PC-9 (cell line): ENCODE measurements around the gene TMEM42. TPM values are rescaled to one million over a fixed set of nuclear protein-coding genes. Genes with fewer than 3 reads are reported as not detected.

Experiments used
- BruUV-seq: library from RNA; stranded (reverse); fragments of 400-500 nt; replicated peaks from 2 replicates; lab custom pipeline; 2021; lab: Mats Ljungman, UMichigan
- CTCF ChIA-PET: fragments of 300-600 bp; sonication (Branson Sonifier 250); formaldehyde crosslinking; loops from one replicate; lab custom pipeline; 2022; ENCODE audit warnings: antibody characterized with exemption; lab: Charles Lee
- POLR2A ChIA-PET: fragments of 300-600 bp; sonication (Branson Sonifier 250); formaldehyde crosslinking; loops from one replicate; lab custom pipeline; 2022; ENCODE audit warnings: antibody characterized with exemption; ENCODE audit not compliant: unreplicated experiment; lab: Charles Lee
- DNase-seq, 2 experiments: peaks; one replicate each; pipeline versions ENCODE4 v3.0.0 to v3.0.0-alpha.2; 2015 to 2022; ENCODE audit warnings: mixed read lengths in 1 of 2
- H2AFZ ChIP-seq: fragments of 200-600 bp; sonication (generic); 2 replicates; pipeline ENCODE4 v1.8.1; 2017; ENCODE audit warnings: antibody characterized with exemption
- H3F3A ChIP-seq: fragments of 200-600 bp; sonication (generic); 2 replicates; pipeline ENCODE4 v1.8.1; 2017; ENCODE audit warnings: antibody characterized with exemption, mild to moderate bottlenecking, low read depth; ENCODE audit not compliant: insufficient read depth
- H3K27ac ChIP-seq: fragments of 200-600 bp; sonication (generic); 2 replicates; pipeline ENCODE4 v1.6.1; 2016; ENCODE audit warnings: mixed run types
- H3K27me3 ChIP-seq: fragments of 200-600 bp; sonication (generic); 2 replicates; pipeline ENCODE4 v1.6.1; 2016; ENCODE audit warnings: low read depth, mixed run types; ENCODE audit not compliant: insufficient read depth
- H3K36me3 ChIP-seq: fragments of 200-600 bp; sonication (generic); 2 replicates; pipeline ENCODE4 v1.6.1; 2016; ENCODE audit warnings: low read depth, mixed run types
- H3K4me1 ChIP-seq: fragments of 200-600 bp; sonication (generic); replicated peaks from 2 replicates; pipeline ENCODE4 v1.6.1; 2016; ENCODE audit warnings: mixed run types; ENCODE audit not compliant: insufficient read depth
- H3K4me2 ChIP-seq: fragments of 200-600 bp; sonication (generic); 2 replicates; pipeline ENCODE4 v1.6.1; 2017; ENCODE audit warnings: mixed run types
- H3K4me3 ChIP-seq: fragments of 200-600 bp; sonication (generic); 2 replicates; pipeline ENCODE4 v1.6.1; 2016; ENCODE audit warnings: mixed run types
- H3K79me2 ChIP-seq: fragments of 200-600 bp; sonication (generic); 2 replicates; pipeline ENCODE4 v1.6.1; 2017; ENCODE audit warnings: low read depth, mixed run types
- H3K9me2 ChIP-seq: fragments of 200-600 bp; sonication (generic); 2 replicates; pipeline ENCODE4 v1.8.1; 2017; ENCODE audit warnings: mild to moderate bottlenecking; ENCODE audit not compliant: insufficient read depth
- H3K9me3 ChIP-seq: fragments of 200-600 bp; sonication (generic); 2 replicates; pipeline ENCODE4 v1.8.1; 2016; ENCODE audit warnings: low read depth; ENCODE audit not compliant: insufficient read depth
- H4K20me1 ChIP-seq: fragments of 200-600 bp; sonication (generic); 2 replicates; pipeline ENCODE4 v1.8.1; 2017; ENCODE audit not compliant: insufficient read depth
- EZH2 ChIP-seq: fragments of 200-600 bp; sonication (generic); IDR thresholded peaks from 2 replicates; pipeline ENCODE4 v1.8.0; 2017; ENCODE audit warnings: antibody characterized with exemption, low read depth
- intact Hi-C: fragments of 100-400 bp; cut with micrococcal nuclease; formaldehyde crosslinking; loops from one replicate; pipeline ENCODE4 v1.10.0; 2022; ENCODE audit not compliant: unreplicated experiment
- total RNA-seq: library from RNA; stranded (reverse); gene quantifications from 2 replicates; pipeline ENCODE4 v1.2.3, GENCODE V29; 2021
- TF ChIP-seq, protein P1 (sequence below): fragments of 200-600 bp; sonication (generic); conservative IDR thresholded peaks from 2 replicates; pipeline ENCODE4 v1.6.1; 2017; ENCODE audit warnings: mixed run types, antibody characterized with exemption, mild to moderate bottlenecking, moderate library complexity

Gene TMEM42
- total RNA-seq, 1 experiment from 2014 or later: 18.2 TPM

DNA sequence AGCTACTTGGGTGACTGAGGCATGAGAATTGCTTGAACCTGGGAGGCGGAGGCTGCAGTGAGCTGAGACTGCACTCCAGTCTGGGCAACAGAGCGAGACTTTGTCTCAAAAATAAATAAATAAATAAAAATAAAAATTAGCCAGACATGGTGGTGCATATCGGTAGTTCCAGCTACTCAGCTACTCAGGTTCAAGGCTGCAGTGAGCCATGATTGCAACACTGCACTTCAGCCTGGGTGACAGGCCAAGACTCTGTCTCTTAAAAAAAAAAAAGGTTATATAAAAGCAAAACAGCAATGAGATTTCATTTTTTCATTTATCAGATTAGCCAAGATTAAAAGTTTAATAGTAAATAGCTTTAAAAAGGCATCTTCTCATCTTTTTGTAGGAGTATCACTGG, 15.6 kb downstream of the TMEM42 start:
- no TSS peak for BruUV-seq
- CTCF ChIA-PET: no interaction called here

GRCh38 chr3:44880284-44880683, 18.6 kb downstream of the TMEM42 start:
- Histone ChIP-seq H3K4me3 (no peak overlapping the region), H3K79me2 (no peaks in the 10 kb centered on the region), H4K20me1 (no peaks in the 10 kb centered on the region), H3K9me3 (0 out of 2 replicates have a peak, but pooled peaks cover 3% of the 10 kb centered on the region), H3F3A (peaks cover 25% of the 10 kb centered on the region; the same call in 1 of the 2 replicates), H3K27ac (no peak overlapping the region), H3K4me2 (no peak overlapping the region), H3K4me1 (peaks cover 24% of the 10 kb centered on the region), H3K36me3 (no peaks in the 10 kb centered on the region), H3K27me3 (no peaks in the 10 kb centered on the region), H2AFZ (no peak overlapping the region), H3K9me2 (no peaks in the 10 kb centered on the region)
- ChIA-PET CTCF (no interaction called here), POLR2A (interaction anchor here (0.6 kb wide), 1 partner anchor 1137 kb away, joined by 3 read pairs; no protein-coding TSS in a partner anchor)
- BruUV-seq: no TSS peak
- intact Hi-C loops: loop anchor here (10.0 kb wide), 1 partner anchor 765 kb away; no protein-coding TSS in a partner anchor
- DNase-seq: no peak
- no peak for TF ChIP-seq EZH2
- TF ChIP-seq, protein P1, sequence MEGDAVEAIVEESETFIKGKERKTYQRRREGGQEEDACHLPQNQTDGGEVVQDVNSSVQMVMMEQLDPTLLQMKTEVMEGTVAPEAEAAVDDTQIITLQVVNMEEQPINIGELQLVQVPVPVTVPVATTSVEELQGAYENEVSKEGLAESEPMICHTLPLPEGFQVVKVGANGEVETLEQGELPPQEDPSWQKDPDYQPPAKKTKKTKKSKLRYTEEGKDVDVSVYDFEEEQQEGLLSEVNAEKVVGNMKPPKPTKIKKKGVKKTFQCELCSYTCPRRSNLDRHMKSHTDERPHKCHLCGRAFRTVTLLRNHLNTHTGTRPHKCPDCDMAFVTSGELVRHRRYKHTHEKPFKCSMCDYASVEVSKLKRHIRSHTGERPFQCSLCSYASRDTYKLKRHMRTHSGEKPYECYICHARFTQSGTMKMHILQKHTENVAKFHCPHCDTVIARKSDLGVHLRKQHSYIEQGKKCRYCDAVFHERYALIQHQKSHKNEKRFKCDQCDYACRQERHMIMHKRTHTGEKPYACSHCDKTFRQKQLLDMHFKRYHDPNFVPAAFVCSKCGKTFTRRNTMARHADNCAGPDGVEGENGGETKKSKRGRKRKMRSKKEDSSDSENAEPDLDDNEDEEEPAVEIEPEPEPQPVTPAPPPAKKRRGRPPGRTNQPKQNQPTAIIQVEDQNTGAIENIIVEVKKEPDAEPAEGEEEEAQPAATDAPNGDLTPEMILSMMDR: no peak

More for the DNA sequence above, 15.6 kb downstream of the TMEM42 start:
- Histone ChIP-seq H3K9me3 (no peaks in the 10 kb centered on the region), H3K4me1 (no peaks in the 10 kb centered on the region), H3K36me3 (no peaks in the 10 kb centered on the region), H3K4me2 (no peak overlapping the region), H3K9me2 (no peaks in the 10 kb centered on the region), H3K79me2 (no peaks in the 10 kb centered on the region), H3K27ac (no peak overlapping the region), H3K4me3 (no peak overlapping the region), H3K27me3 (no peaks in the 10 kb centered on the region), H4K20me1 (no peaks in the 10 kb centered on the region), H3F3A (no peaks in the 10 kb centered on the region), H2AFZ (no peak overlapping the region)
- TF ChIP-seq, protein P1: no peak
- TF ChIP-seq EZH2: no peak
- intact Hi-C loops: no loop called here
- POLR2A ChIA-PET: interaction anchor here (0.6 kb wide), 1 partner anchor 115 kb away, joined by 6 read pairs; no protein-coding TSS in a partner anchor
- no peak for DNase-seq

DNA sequence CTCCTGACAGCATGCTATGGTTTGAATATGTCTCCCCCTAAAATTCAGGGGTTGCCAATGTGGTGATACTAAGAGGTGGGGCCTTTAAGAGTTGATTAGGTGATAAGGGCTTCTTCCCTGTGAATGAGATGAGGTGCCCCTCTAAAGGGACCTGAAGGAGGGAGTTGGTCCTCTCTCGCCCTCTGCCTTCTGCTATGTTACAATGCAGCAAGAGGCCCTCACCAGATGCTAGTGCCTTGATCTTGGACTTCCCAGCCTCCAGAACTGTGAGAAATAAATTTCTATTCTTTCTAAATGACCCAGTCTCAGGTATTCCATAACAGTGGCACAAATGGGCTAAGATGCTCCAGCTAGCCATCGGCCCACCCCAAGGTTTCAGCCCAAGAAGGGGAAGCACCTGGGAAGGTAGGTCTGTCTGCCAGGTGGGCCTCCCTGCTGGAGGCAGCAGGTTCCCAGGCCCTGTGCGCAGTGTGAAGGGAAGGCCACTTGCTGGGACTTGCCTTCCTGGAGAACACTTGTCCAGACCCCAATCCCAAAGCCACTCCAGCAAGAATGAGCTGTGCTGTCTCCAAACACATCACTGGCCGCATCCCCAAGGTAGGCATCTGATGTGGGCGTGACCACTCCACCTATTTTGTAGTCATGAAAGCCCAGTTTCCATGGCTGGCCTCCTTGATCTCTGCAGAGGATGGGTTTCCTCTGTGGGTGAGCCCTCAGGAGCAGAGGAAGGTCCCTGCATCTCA, 21.7 kb downstream of the TMEM42 start:
- Histone ChIP-seq H3F3A (peaks cover 39% of the 10 kb centered on the region), H3K9me3 (0 out of 2 replicates have a peak, but pooled peaks cover 3% of the 10 kb centered on the region), H3K4me2 (peak overlapping the region; percentile 53), H3K9me2 (no peaks in the 10 kb centered on the region), H3K27me3 (no peaks in the 10 kb centered on the region), H3K27ac (peak overlapping the region; percentile 77), H3K36me3 (no peaks in the 10 kb centered on the region), H3K79me2 (no peaks in the 10 kb centered on the region), H2AFZ (no peak overlapping the region), H3K4me1 (peaks cover 43% of the 10 kb centered on the region), H4K20me1 (no peaks in the 10 kb centered on the region), H3K4me3 (no peak overlapping the region)
- BruUV-seq: TSS peak; percentile 57
- TF ChIP-seq, protein P1: no peak
- no peak for TF ChIP-seq EZH2
- intact Hi-C loops: loop anchor here (10.0 kb wide), 1 partner anchor 761 kb away; no protein-coding TSS in a partner anchor
- no peak for DNase-seq
- ChIA-PET CTCF (no interaction called here), POLR2A (no interaction called here)
